ENCODE measurements around the gene CFL1.

The CFL1 gene

DNA sequence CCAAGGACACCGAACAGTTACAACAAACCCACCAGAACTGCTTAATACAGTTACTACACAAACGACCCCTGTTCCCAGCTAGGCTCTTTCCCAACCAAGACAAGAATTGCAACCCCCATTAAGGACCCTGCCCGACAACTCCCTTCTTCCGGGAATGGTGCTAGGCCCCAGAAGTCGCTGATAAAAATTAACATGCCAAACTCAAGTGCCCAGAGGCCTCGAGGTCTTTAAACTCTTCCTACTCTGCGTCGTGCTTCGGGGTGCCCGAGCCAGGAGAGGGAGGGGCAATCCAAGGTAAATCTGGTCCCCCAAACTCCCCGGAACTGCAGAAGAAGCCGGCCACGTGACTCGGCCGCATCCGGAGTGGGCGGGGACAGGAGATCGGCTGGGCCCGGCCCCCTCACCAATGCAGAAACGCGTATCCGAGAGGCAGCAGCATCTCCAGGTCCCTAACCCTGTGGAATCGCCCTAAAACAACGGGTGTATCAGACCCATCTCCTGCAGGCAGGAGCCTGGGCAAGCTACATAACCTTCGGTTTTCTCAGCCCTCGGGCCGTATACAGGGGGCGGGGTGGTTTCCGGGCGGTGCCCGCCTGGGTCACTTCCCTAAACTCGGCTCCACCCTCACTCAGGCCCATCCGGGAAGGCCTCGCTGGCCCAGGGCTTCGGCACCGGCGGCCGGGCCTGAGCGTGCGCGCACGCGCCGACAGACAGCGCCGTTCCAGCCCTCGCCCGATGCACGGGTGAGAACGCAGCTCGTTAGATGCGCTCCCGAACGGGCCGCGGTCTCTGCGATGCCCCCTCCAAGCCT, 1.1 kb downstream of the CFL1 start:
- Histone ChIP-seq H3K27ac (peak overlapping the region; percentile 97 to 98), H3K4me1 (peaks cover 0 to 39% (median 31%) of the 10 kb centered on the region in 4 donors), H3K27me3 (no peaks in the 10 kb centered on the region), H3K36me3 (peaks cover 40 to 46% (median 42%) of the 10 kb centered on the region in 3 donors), H3K4me3 (peak overlapping the region; percentile 84 to 99), H3K9me3 (no peaks in the 10 kb centered on the region)
- peak; percentile 82 to 92 for DNase-seq
- intact Hi-C loops (cut with DNase I; ENCODE audit: low total_unique reads): no loop called here
- no peak for TF ChIP-seq CTCF (IDR thresholded peaks at IDR 0.05)

DNA sequence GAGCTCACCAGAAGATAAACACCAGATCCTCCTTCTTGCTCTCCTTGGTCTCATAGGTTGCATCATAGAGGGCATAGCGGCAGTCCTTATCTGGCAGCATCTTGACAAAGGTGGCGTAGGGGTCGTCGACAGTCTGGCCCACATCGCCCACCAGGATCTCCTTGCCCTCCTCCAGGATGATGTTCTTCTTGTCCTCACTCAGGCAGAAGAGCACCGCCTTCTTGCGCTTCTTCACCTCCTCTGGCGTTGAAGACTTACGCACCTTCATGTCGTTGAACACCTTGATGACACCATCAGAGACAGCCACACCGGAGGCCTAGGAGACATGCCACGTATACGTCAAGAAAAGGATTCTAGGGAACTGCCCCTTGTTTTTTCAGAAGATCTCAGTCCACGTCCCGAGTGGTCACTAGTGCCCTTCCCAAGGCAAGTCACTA, 2.0 kb downstream of the CFL1 start:
- H3K9me3 ChIP-seq: peaks cover 0 to 4% (median 0%) of the 10 kb centered on the region in 3 donors
- no peak for TF ChIP-seq CTCF (IDR thresholded peaks at IDR 0.05)
- H3K4me3 ChIP-seq: peak overlapping the region; percentile 84 to 99
- DNase-seq: peak in 1 of 2 donors; percentile 59
- H3K27me3 ChIP-seq: no peaks in the 10 kb centered on the region
- peaks cover 47 to 54% (median 52%) of the 10 kb centered on the region in 3 donors for H3K36me3 ChIP-seq
- H3K4me1 ChIP-seq: peaks cover 0 to 30% (median 22%) of the 10 kb centered on the region in 4 donors
- no peak overlapping the region for H3K27ac ChIP-seq
- intact Hi-C loops (cut with DNase I; ENCODE audit: low total_unique reads): no loop called here

DNA sequence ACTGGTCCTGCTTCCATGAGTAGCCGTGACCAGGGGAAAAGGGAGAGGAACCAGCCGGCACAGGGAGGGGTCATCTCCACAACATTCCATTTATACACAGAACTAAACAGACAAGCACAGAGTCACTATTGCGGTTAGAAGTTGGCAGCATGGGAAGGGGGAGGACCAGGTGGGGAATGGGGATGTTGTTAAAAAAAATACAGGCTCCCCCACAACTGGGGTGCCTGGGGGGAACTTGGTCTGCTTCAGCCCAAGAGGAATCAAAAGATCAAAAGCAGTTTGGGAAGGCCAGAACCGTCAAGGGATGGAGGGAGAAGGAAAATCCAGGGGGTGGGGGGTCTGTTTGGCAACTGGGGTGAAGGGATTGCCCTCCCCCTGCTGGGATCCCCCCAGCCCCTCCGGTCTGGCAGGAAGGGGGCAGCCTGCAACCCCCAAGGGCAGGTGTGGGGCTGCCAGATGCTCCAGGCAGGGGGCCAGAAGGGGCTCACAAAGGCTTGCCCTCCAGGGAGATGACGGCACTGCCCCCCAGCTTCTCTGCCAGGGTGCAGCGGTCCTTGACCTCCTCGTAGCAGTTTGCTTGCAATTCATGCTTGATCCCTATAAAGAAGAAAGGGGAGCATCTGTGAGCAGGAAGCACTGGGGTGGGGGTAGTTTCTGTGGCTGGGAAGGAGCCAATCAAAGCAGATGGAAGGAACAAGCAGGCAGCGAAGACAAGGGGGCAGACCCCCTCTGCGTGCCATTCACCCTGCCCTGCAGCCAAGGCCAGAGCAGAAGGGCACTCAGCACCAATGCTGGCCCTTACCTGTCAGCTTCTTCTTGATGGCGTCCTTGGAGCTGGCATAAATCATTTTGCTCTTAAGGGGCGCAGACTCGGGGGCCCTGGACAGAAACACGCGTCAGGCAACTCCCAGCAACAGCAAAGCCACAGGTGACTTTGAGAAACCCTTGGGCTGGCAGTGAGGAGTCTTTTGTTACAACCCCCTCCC, 2.8 kb downstream of the CFL1 start:
- no peak for TF ChIP-seq CTCF (IDR thresholded peaks at IDR 0.05)
- H3K36me3 ChIP-seq: peaks cover 48 to 62% (median 59%) of the 10 kb centered on the region in 3 donors
- no peak overlapping the region for H3K27ac ChIP-seq

DNA sequence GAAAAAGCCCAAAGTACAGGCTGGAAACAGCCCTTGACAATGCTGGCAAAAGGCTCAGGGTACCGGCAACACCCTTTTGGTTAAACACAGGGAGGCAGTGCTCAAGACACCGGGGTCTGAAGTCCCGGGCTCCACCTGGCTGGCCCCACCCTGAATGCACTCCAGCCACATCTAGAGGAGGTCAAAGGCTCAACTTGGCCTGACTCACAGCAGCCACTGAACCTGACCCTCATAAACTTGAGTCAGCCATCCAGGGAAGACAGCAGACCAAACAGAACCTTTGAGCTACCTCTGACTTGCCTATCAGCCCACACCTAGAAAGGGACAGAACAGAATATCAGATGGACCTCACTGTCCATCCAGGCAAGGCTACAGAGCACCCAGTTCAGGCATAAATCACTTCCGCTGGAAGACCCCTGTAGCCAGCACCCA, 3.8 kb downstream of the CFL1 start:
- Histone ChIP-seq H3K27me3 (no peaks in the 10 kb centered on the region), H3K36me3 (peaks cover 48 to 62% (median 59%) of the 10 kb centered on the region in 3 donors), H3K27ac (no peak overlapping the region), H3K4me1 (peaks cover 0 to 29% (median 21%) of the 10 kb centered on the region in 4 donors), H3K9me3 (peaks cover 0 to 4% (median 0%) of the 10 kb centered on the region in 3 donors), H3K4me3 (no peak overlapping the region)
- intact Hi-C loops (cut with DNase I; ENCODE audit: low total_unique reads): no loop called here
- TF ChIP-seq CTCF (IDR thresholded peaks at IDR 0.05): no peak
- DNase-seq: peak in 1 of 2 donors; percentile 57

More for the DNA sequence above, 2.8 kb downstream of the CFL1 start:
- peak in 1 of 2 donors; percentile 60 for DNase-seq
- peaks cover 0 to 4% (median 0%) of the 10 kb centered on the region in 3 donors for H3K9me3 ChIP-seq
- peaks cover 0 to 29% (median 21%) of the 10 kb centered on the region in 4 donors for H3K4me1 ChIP-seq
- no peaks in the 10 kb centered on the region for H3K27me3 ChIP-seq
- H3K4me3 ChIP-seq: no peak overlapping the region
- intact Hi-C loops (cut with DNase I; ENCODE audit: low total_unique reads): no loop called here

DNA sequence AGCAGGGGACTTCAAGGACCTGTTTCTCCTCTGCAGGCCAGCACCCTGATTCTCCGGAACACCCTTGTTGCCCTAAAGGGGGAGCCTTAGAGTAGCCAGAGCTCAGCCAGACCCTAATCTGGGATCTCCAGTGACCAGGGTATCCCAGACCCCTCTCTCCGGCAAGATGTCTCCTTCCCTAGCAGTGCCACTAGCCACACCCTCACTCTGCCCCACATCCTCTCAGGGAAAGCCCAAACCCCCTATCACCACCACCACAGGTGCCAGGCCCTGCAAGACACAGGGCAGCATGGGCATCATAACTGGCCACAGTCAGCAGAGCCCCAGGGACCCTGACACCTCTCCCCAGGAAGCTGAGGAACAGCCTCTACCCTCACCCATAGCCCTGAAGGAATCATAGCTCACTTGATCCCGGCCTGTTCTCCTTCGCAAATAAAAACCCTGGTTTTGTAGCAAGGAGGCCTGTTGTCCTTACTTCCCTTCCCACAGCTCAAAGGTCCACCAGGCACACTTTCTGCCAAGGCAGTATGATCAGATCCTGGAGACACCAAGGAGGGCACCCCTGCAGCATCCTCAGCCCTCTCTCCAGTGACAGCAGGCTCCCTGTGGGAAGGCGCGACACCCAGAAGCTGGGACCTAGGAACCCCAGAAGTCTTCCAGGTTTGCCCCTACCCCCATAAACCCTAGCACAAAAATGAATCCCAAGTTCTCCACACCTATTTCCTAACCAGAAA, 4.6 kb downstream of the CFL1 start:
- no peak overlapping the region for H3K4me3 ChIP-seq
- peaks cover 48 to 62% (median 59%) of the 10 kb centered on the region in 3 donors for H3K36me3 ChIP-seq
- DNase-seq: peak in 1 of 2 donors; percentile 49
- no peak overlapping the region for H3K27ac ChIP-seq
- peaks cover 0 to 4% (median 0%) of the 10 kb centered on the region in 3 donors for H3K9me3 ChIP-seq
- H3K4me1 ChIP-seq: peaks cover 0 to 29% (median 21%) of the 10 kb centered on the region in 4 donors
- intact Hi-C loops (cut with DNase I; ENCODE audit: low total_unique reads): no loop called here
- TF ChIP-seq CTCF (IDR thresholded peaks at IDR 0.05): no peak
- no peaks in the 10 kb centered on the region for H3K27me3 ChIP-seq
